ENCODE results near the gene CPPED1. TPM values are rescaled to one million over a fixed set of nuclear protein-coding genes. Genes with fewer than 3 reads are reported as not detected.

The CPPED1 gene
- total and polyA plus RNA-seq, 10 of the 15 experiments (the other 5 are each of a cell fraction or from before 2014, with no cell fraction given): 7.1 to 39.0 (median 16.0) TPM

DNA sequence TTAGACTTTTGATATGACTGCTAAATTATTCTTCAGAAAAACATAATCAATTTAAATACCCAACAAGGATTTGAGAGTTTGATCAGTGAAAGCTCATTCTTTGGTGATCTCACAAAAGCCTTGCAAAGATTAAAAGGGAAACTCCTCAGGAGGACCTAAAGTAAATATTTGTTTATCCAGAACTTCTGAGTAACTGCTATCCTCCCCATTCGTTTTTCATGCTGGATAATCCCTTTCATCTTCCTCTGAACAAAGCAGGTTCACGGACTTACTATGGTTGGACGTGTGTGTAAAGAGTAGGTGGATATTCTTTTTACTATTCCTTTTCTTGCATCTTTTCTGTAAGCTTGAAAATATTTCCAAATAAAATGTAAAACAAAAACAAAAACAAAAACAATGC lies 124.7 kb downstream of the CPPED1 start:
- no peak overlapping the region for H3K9ac ChIP-seq (ENCODE audit: control insufficient read depth, insufficient read depth, low read length)
- CTCF ChIA-PET: no interaction called here
- in situ Hi-C loops (cut with MboI): no loop called here
- H3K79me2 ChIP-seq (ENCODE audit: control insufficient read depth, insufficient read depth, low read length): no peaks in the 10 kb centered on the region
- H3K9me3 ChIP-seq (replicated peaks; ENCODE audit: control insufficient read depth, insufficient read depth, low read length): no peaks in the 10 kb centered on the region; the same call in 2 of the 3 replicates
- 71% methylated on average over 3 of the region's 3 CpGs for WGBS (ENCODE audit: insufficient coverage, insufficient replicate concordance, low lambda C conversion rate, missing lambda C conversion rate)
- intact Hi-C loops (cut with micrococcal nuclease; ENCODE audit: unreplicated experiment): no loop called here
- H3K36me3 ChIP-seq (ENCODE audit: control insufficient read depth in 2 of 2, insufficient read depth in 2 of 2, low read length in 1 of 2): no peaks in the 10 kb centered on the region
- no TSS peak for BruUV-seq (replicated peaks)
- H3K4me1 ChIP-seq (ENCODE audit: control insufficient read depth, insufficient read depth, low read length): no peaks in the 10 kb centered on the region
- SMC1A ChIA-PET (ENCODE audit: uncharacterized antibody, unreplicated experiment): interaction anchor here (1.6 kb wide), 1 partner anchor 71 kb away, joined by 4 read pairs; no protein-coding TSS in a partner anchor
- DNase-seq (ENCODE audit: low read depth, low spot score) (no peak), ATAC-seq (no peak), FAIRE-seq (no peak)
- no peak overlapping the region for H3K27ac ChIP-seq (ENCODE audit: control insufficient read depth, insufficient read depth)
- H3K4me3 ChIP-seq: no peak overlapping the region
- no peaks in the 10 kb centered on the region for H4K20me1 ChIP-seq (ENCODE audit: control insufficient read depth, insufficient read depth)
- H3K27me3 ChIP-seq (replicated peaks in 1 of 2; ENCODE audit: control insufficient read depth in 2 of 2, insufficient read depth in 2 of 2, low read length in 1 of 2): no peaks in the 10 kb centered on the region
- H2AFZ ChIP-seq (ENCODE audit: control insufficient read depth, low read depth, low read length): no peak overlapping the region
- RAD21 ChIA-PET (ENCODE audit: unreplicated experiment): no interaction called here
- H3K4me2 ChIP-seq (ENCODE audit: control insufficient read depth, insufficient read depth): no peak overlapping the region
- POLR2A ChIA-PET: no interaction called here
- TF ChIP-seq ETV6 (conservative IDR thresholded peaks at IDR 0.05 in 1 of 2, IDR thresholded peaks at IDR 0.05 in 1 of 2; ENCODE audit: borderline replicate concordance in 1 of 2, low read depth in 1 of 2) (no peak), BACH1 (IDR thresholded peaks at IDR 0.05; ENCODE audit: borderline replicate concordance) (no peak), MLLT1 (IDR thresholded peaks at IDR 0.05) (no peak), IKZF1 (conservative IDR thresholded peaks at IDR 0.05) (no peak), HDGF (IDR thresholded peaks at IDR 0.05) (no peak), RCOR1 (conservative IDR thresholded peaks at IDR 0.05; ENCODE audit: low read depth, low read length) (no peak), E4F1 (IDR thresholded peaks at IDR 0.05; ENCODE audit: borderline replicate concordance, partially characterized antibody) (no peak), GABPA (IDR thresholded peaks at IDR 0.05; ENCODE audit: low read depth) (no peak), DPF2 (IDR thresholded peaks at IDR 0.05) (no peak), SRF (IDR thresholded peaks at IDR 0.05; ENCODE audit: low read depth in 2 of 2, low read length in 2 of 2) (no peak), MTA3 (IDR thresholded peaks at IDR 0.05; ENCODE audit: borderline replicate concordance, low read length) (no peak), MYB (IDR thresholded peaks at IDR 0.05; ENCODE audit: borderline replicate concordance, low read depth, low read length) (no peak), POU2F2 (IDR thresholded peaks at IDR 0.05; ENCODE audit: borderline replicate concordance, low read depth, low read length) (no peak)
- TF ChIP-seq, protein P1, sequence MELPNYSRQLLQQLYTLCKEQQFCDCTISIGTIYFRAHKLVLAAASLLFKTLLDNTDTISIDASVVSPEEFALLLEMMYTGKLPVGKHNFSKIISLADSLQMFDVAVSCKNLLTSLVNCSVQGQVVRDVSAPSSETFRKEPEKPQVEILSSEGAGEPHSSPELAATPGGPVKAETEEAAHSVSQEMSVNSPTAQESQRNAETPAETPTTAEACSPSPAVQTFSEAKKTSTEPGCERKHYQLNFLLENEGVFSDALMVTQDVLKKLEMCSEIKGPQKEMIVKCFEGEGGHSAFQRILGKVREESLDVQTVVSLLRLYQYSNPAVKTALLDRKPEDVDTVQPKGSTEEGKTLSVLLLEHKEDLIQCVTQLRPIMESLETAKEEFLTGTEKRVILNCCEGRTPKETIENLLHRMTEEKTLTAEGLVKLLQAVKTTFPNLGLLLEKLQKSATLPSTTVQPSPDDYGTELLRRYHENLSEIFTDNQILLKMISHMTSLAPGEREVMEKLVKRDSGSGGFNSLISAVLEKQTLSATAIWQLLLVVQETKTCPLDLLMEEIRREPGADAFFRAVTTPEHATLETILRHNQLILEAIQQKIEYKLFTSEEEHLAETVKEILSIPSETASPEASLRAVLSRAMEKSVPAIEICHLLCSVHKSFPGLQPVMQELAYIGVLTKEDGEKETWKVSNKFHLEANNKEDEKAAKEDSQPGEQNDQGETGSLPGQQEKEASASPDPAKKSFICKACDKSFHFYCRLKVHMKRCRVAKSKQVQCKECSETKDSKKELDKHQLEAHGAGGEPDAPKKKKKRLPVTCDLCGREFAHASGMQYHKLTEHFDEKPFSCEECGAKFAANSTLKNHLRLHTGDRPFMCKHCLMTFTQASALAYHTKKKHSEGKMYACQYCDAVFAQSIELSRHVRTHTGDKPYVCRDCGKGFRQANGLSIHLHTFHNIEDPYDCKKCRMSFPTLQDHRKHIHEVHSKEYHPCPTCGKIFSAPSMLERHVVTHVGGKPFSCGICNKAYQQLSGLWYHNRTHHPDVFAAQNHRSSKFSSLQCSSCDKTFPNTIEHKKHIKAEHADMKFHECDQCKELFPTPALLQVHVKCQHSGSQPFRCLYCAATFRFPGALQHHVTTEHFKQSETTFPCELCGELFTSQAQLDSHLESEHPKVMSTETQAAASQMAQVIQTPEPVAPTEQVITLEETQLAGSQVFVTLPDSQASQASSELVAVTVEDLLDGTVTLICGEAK (IDR thresholded peaks at IDR 0.05; ENCODE audit: borderline replicate concordance): no peak
